ENCODE measurements around the gene FAM110C. TPM values are rescaled to one million over a fixed set of nuclear protein-coding genes. Genes with fewer than 3 reads are reported as not detected.

FAM110C gene
- total and polyA plus RNA-seq, 9 of the 15 experiments (the other 6 are each of a cell fraction or from before 2014, with no cell fraction given), result not detected

DNA sequence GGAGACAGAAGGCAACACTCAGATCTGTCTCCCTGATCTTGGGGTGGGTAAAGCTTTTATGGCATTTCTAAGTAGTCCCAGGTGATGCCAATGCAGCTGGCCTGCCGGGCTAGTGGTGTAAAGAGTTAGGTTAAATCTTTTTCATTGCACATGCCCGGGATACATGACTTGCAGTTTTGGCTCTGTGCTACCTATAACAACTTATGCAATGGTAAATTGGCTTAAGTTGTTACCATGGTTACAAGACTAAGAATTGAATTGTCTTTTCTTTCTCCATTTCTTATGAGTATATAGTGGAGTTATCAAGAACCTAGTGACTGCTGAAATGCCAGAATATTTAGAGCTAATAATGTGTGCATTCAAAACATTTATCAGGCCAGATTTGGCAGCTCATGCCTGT is 5.3 kb upstream of the FAM110C start:
- intact Hi-C loops (cut with micrococcal nuclease) (no loop called here), in situ Hi-C loops (cut with MboI) (no loop called here)
- FAIRE-seq, result no peak
- Histone ChIP-seq H3K27ac (ENCODE audit: extremely low read depth, low read depth, low read length) (no peak overlapping the region), H3K9me3 (replicated peaks; ENCODE audit: control insufficient read depth, insufficient read depth, low read depth, low read length) (no peaks in the 10 kb centered on the region), H2AFZ (ENCODE audit: low read depth, low read length) (no peak overlapping the region), H3K4me1 (replicated peaks in 1 of 2; ENCODE audit: control insufficient read depth in 2 of 2, insufficient read depth in 2 of 2, low read length in 2 of 2) (peaks cover 0 to 5% of the 10 kb centered on the region in 2 experiments; a peak in 1 of 5 replicates), H3K9me1 (ENCODE audit: control insufficient read depth, insufficient read depth, low read length) (no peaks in the 10 kb centered on the region), H3K27me3 (ENCODE audit: control insufficient read depth in 2 of 2, insufficient read depth in 2 of 2, low read length in 2 of 2) (no peaks in the 10 kb centered on the region; a peak in 1 of 5 replicates), H3K79me2 (ENCODE audit: control insufficient read depth, insufficient read depth, low read length) (no peaks in the 10 kb centered on the region), H4K20me1 (replicated peaks; ENCODE audit: control insufficient read depth, insufficient read depth, low read length) (no peaks in the 10 kb centered on the region), H3K36me3 (ENCODE audit: control insufficient read depth, insufficient read depth, low read length) (no peaks in the 10 kb centered on the region), H3K9ac (ENCODE audit: insufficient read depth in 1 of 2, low read depth in 2 of 2, low read length in 2 of 2) (no peak overlapping the region), H3K4me3 (no peak overlapping the region), H3K4me2 (ENCODE audit: insufficient read depth, low read length) (no peak overlapping the region)
- DNase-seq (ENCODE audit: extremely low read depth in 1 of 4, low spot score in 3 of 4), result no peak
- TF ChIP-seq RFX1 (IDR thresholded peaks at IDR 0.05) (peak; percentile 80), MAFG (tag; conservative IDR thresholded peaks at IDR 0.05) (0 out of 2 replicates have a peak, but pooled peaks have one; percentile 39), E2F8 (IDR thresholded peaks at IDR 0.05; ENCODE audit: low read depth, partially characterized antibody) (no peak)
- no TSS peak for BruUV-seq (replicated peaks)
- 2% methylated on average over 2 of the region's 2 CpGs for WGBS (ENCODE audit: insufficient coverage, low coverage, missing lambda C conversion rate)
- no peak for ATAC-seq
- ChIA-PET CTCF (ENCODE audit: low intra/inter-chr PET ratio) (no interaction called here), POLR2A (no interaction called here)

DNA sequence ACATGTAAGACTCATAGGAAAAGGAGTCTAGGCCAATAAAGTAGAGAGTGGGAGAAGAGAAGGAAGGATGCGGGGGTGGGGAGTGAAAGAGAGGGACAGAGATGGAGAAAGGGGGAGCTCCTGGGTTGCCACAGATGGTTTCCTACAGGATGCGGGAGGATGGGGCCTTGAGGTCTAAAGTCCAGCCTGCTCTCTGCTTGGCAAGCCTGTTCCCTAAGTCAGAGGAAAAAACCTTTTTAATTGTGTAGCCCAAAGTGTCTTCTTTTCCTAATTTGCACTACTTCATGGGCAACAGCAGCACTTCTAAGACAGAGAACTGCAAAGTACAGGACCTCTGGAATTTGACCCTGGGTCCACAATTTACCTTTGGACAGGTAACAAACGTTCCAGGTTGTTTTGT is 1.4 kb upstream of the FAM110C start:
- Histone ChIP-seq H2AFZ (ENCODE audit: low read depth, low read length) (no peak overlapping the region), H3K4me1 (replicated peaks in 1 of 2; ENCODE audit: control insufficient read depth in 2 of 2, insufficient read depth in 2 of 2, low read length in 2 of 2) (peaks cover 0 to 11% of the 10 kb centered on the region in 2 experiments; a peak in 1 of 5 replicates), H3K79me2 (ENCODE audit: control insufficient read depth, insufficient read depth, low read length) (no peaks in the 10 kb centered on the region), H4K20me1 (replicated peaks; ENCODE audit: control insufficient read depth, insufficient read depth, low read length) (no peaks in the 10 kb centered on the region), H3K27ac (ENCODE audit: extremely low read depth, low read depth, low read length) (no peak overlapping the region), H3K9me3 (replicated peaks; ENCODE audit: control insufficient read depth, insufficient read depth, low read depth, low read length) (no peaks in the 10 kb centered on the region), H3K4me3 (no peak overlapping the region), H3K4me2 (ENCODE audit: insufficient read depth, low read length) (no peak overlapping the region), H3K27me3 (ENCODE audit: control insufficient read depth in 2 of 2, insufficient read depth in 2 of 2, low read length in 2 of 2) (peaks cover 0 to 11% of the 10 kb centered on the region in 2 experiments; a peak in 3 of 5 replicates), H3K9me1 (ENCODE audit: control insufficient read depth, insufficient read depth, low read length) (no peaks in the 10 kb centered on the region), H3K36me3 (ENCODE audit: control insufficient read depth, insufficient read depth, low read length) (no peaks in the 10 kb centered on the region), H3K9ac (ENCODE audit: insufficient read depth in 1 of 2, low read depth in 2 of 2, low read length in 2 of 2) (no peak overlapping the region)
- DNase-seq (ENCODE audit: extremely low read depth in 1 of 4, low spot score in 3 of 4), result no peak
- in situ Hi-C loops (cut with MboI) (no loop called here), intact Hi-C loops (cut with micrococcal nuclease) (no loop called here)
- ChIA-PET POLR2A (no interaction called here), CTCF (ENCODE audit: low intra/inter-chr PET ratio) (no interaction called here)
- TF ChIP-seq NCOA1 (IDR thresholded peaks at IDR 0.05; ENCODE audit: low read depth) (no peak), CXXC5 (CRISPR knock-in tag; IDR thresholded peaks at IDR 0.05) (no peak), HNRNPK (IDR thresholded peaks at IDR 0.05; ENCODE audit: low read depth, low read length, poor library complexity, severe bottlenecking) (no peak), CHD2 (IDR thresholded peaks at IDR 0.05; ENCODE audit: low read depth, low read length) (no peak), FOXP4 (CRISPR knock-in tag; IDR thresholded peaks at IDR 0.05; ENCODE audit: borderline replicate concordance) (no peak), MIER1 (IDR thresholded peaks at IDR 0.05; ENCODE audit: low read depth) (no peak), ZNF282 (CRISPR knock-in tag; IDR thresholded peaks at IDR 0.05) (no peak), CBFA2T3 (IDR thresholded peaks at IDR 0.05) (no peak), ZKSCAN3 (CRISPR knock-in tag; IDR thresholded peaks at IDR 0.05) (no peak)
- no peak for ATAC-seq
- no TSS peak for BruUV-seq (replicated peaks)
- no peak for FAIRE-seq
- WGBS (ENCODE audit: insufficient coverage, low coverage, missing lambda C conversion rate), result 5% methylated on average over 3 of the region's 3 CpGs

Measured in K562 (cell line).